Measurements from ENCODE around the gene DLGAP1. TPM values are rescaled to one million over a fixed set of nuclear protein-coding genes. Genes with fewer than 3 reads are reported as not detected.

DLGAP1 gene
- total RNA-seq, 1 experiment from 2014 or later = 23.2 TPM

DNA sequence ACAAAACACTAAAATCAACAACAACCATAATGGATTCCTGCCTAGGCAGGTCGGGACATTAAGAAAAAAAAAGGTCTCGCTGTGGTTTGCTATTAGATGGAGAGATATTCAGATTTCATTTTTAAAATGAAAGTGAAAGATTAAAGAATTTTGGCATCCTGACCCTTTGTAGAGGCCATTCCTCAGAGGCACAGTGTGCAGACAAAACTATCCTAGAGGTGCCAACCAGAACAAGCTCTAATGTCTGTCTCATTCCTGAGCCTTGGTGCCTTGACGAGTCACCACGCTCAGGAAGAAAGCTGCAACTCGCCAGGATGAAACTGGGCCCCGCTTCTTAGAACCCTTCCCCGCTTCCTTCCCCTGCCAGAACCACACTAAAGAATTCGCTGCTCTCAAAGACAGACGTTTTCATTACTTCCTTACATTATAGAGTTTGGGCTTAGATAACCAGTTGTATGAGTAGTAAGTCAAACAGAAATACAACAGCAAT is 849.1 kb downstream of the DLGAP1 start:
- H2BK12ac ChIP-seq (ENCODE audit: insufficient read length, low read depth, low read length) = no peak overlapping the region
- no peak overlapping the region for H3K4me3 Mint-ChIP-seq
- no peak overlapping the region for H2AFZ ChIP-seq (ENCODE audit: low read length)
- no peaks in the 10 kb centered on the region; the same call in 1 of the 2 replicates for H3K79me2 ChIP-seq (ENCODE audit: insufficient read depth, low read length)
- no peaks in the 10 kb centered on the region for H3K79me1 ChIP-seq (ENCODE audit: insufficient read depth, low read depth, low read length, poor library complexity, severe bottlenecking)
- peak overlapping the region; percentile 97 for H3K27ac ChIP-seq (ENCODE audit: insufficient read length, low read depth, low read length)
- no peak overlapping the region for H2AK5ac ChIP-seq (ENCODE audit: insufficient read length, low read length)
- H3K4me2 ChIP-seq (ENCODE audit: insufficient read depth, insufficient read length, low read length) = peak overlapping the region; percentile 86
- H3K9ac ChIP-seq (ENCODE audit: extremely low read depth, insufficient read length, low read length) = peak overlapping the region; percentile 9
- H3K23ac ChIP-seq (ENCODE audit: insufficient read length, low read depth, low read length) = no peak overlapping the region
- H3K4me1 Mint-ChIP-seq = peaks cover 12 to 20% of the 10 kb centered on the region in 2 experiments
- peaks cover 12% of the 10 kb centered on the region for H3K23me2 ChIP-seq (ENCODE audit: insufficient read length, low read depth, low read length, poor library complexity, severe bottlenecking)
- TF ChIP-seq, protein P1, sequence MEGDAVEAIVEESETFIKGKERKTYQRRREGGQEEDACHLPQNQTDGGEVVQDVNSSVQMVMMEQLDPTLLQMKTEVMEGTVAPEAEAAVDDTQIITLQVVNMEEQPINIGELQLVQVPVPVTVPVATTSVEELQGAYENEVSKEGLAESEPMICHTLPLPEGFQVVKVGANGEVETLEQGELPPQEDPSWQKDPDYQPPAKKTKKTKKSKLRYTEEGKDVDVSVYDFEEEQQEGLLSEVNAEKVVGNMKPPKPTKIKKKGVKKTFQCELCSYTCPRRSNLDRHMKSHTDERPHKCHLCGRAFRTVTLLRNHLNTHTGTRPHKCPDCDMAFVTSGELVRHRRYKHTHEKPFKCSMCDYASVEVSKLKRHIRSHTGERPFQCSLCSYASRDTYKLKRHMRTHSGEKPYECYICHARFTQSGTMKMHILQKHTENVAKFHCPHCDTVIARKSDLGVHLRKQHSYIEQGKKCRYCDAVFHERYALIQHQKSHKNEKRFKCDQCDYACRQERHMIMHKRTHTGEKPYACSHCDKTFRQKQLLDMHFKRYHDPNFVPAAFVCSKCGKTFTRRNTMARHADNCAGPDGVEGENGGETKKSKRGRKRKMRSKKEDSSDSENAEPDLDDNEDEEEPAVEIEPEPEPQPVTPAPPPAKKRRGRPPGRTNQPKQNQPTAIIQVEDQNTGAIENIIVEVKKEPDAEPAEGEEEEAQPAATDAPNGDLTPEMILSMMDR (conservative IDR thresholded peaks at IDR 0.05) = no peak
- no peak overlapping the region for H3K27ac Mint-ChIP-seq
- no peaks in the 10 kb centered on the region for H3K27me3 Mint-ChIP-seq (ENCODE audit: low read depth)
- no peak overlapping the region for H4K91ac ChIP-seq (ENCODE audit: insufficient read length, low read depth, low read length)
- H3K56ac ChIP-seq (ENCODE audit: insufficient read length, low read depth, low read length) = no peak overlapping the region
- no peaks in the 10 kb centered on the region for H3K9me3 ChIP-seq (ENCODE audit: control insufficient read depth, low read depth, low read length)
- no peaks in the 10 kb centered on the region for H3K9me3 Mint-ChIP-seq
- H3K14ac ChIP-seq (ENCODE audit: insufficient read depth, low read length) = no peak overlapping the region
- H3K18ac ChIP-seq (ENCODE audit: insufficient read length, low read depth, low read length) = peak overlapping the region; percentile 46
- H2BK20ac ChIP-seq (ENCODE audit: low read depth, low read length, poor library complexity, severe bottlenecking) = no peak overlapping the region
- H3K36me3 Mint-ChIP-seq (ENCODE audit: insufficient read depth in 1 of 3, low read depth in 3 of 3) = peaks cover 22 to 35% (median 23%) of the 10 kb centered on the region in 3 experiments
- 0 out of 2 replicates have a peak, but pooled peaks cover 2% of the 10 kb centered on the region for H3K4me1 ChIP-seq (ENCODE audit: insufficient read depth, low read length)
- no peak overlapping the region for H2BK15ac ChIP-seq (ENCODE audit: low read depth, low read length)
- no peak overlapping the region for H3T11ph ChIP-seq (ENCODE audit: low read length)
- no CpG with 5 or more reads among the region's 9 CpGs for WGBS (ENCODE audit: extremely low coverage, insufficient read length, low lambda C conversion rate)
- H3K27me3 ChIP-seq (ENCODE audit: insufficient read depth, low read length) = no peaks in the 10 kb centered on the region
- H4K5ac ChIP-seq (ENCODE audit: insufficient read length, low read depth, low read length) = no peak overlapping the region
- no peak overlapping the region for H2BK5ac ChIP-seq (ENCODE audit: insufficient read length, low read length)
- H3K4ac ChIP-seq (ENCODE audit: low read depth, low read length) = no peak overlapping the region
- H2BK120ac ChIP-seq (ENCODE audit: low read depth, low read length, poor library complexity, severe bottlenecking) = no peak overlapping the region
- no peak for DNase-seq
- H4K20me1 ChIP-seq (ENCODE audit: control insufficient read depth, insufficient read depth, insufficient read length) = no peaks in the 10 kb centered on the region
- no peak overlapping the region for H4K8ac ChIP-seq (replicated peaks; ENCODE audit: insufficient read length, low read depth, low read length)
